BJ (cell line): ENCODE data around the gene NDUFA13. TPM values are rescaled to one million over a fixed set of nuclear protein-coding genes. Genes with fewer than 3 reads are reported as not detected.

ENCODE experiments used
- CTCF ChIA-PET: fragments of 350-600 bp; formaldehyde crosslinking; extraction: SDS; loops from one replicate; lab custom pipeline; 2021; ENCODE audit warnings: antibody characterized with exemption, inconsistent platforms; lab: Yijun Ruan, JAX
- POLR2A ChIA-PET: fragments of 300-600 bp; sonication (Branson Sonifier 250); formaldehyde crosslinking; extraction: SDS; loops from one replicate; lab custom pipeline; 2021; ENCODE audit warnings: antibody characterized with exemption; lab: Charles Lee
- DNase-seq: peaks from one replicate; pipeline ENCODE4 v3.0.0-alpha.2; 2011; ENCODE audit warnings: low read depth
- H3K27me3 ChIP-seq: 2 replicates; pipeline ENCODE4 v1.6.0; 2011; ENCODE audit warnings: low read length; ENCODE audit not compliant: control insufficient read depth, insufficient read depth
- H3K36me3 ChIP-seq: 2 replicates; pipeline ENCODE4 v1.5.1; 2011; ENCODE audit warnings: low read length; ENCODE audit not compliant: control insufficient read depth, insufficient read depth
- H3K4me3 ChIP-seq: 2 replicates; pipeline ENCODE4 v1.5.1; 2011; ENCODE audit warnings: low read depth, mild to moderate bottlenecking, control low read depth, low read length
- CTCF ChIP-seq: IDR thresholded peaks from 2 replicates; pipeline ENCODE4 v1.5.1; 2011; ENCODE audit warnings: low read depth, mild to moderate bottlenecking, control low read depth, inconsistent platforms, low read length, moderate library complexity; ENCODE audit not compliant: insufficient read depth
- polyA plus RNA-seq: library from polyadenylated mRNA; depleted of rRNA; stranded (reverse); fragments of >200 nt; gene quantifications from 2 replicates; pipeline ENCODE4 v1.2.3, GENCODE V29; 2011

NDUFA13 gene
- polyA plus RNA-seq, 1 experiment: 597 TPM

- DNase-seq: no peak
Measured at GRCh38 chr19:19545707-19546106, 29.7 kb downstream of the NDUFA13 start.

GRCh38 chr19:19546751-19547162, 30.7 kb downstream of the NDUFA13 start:
- CTCF ChIA-PET: no interaction called here
- TF ChIP-seq CTCF: no peak
- H3K36me3 ChIP-seq: no peaks in the 10 kb centered on the region
- no peak for DNase-seq
- no peak overlapping the region for H3K4me3 ChIP-seq
- POLR2A ChIA-PET: no interaction called here
- H3K27me3 ChIP-seq: no peaks in the 10 kb centered on the region; the same call in 1 of the 2 replicates

More at GRCh38 chr19:19545707-19546106, 29.7 kb downstream of the NDUFA13 start:
- H3K27me3 ChIP-seq: no peaks in the 10 kb centered on the region; the same call in 1 of the 2 replicates
- POLR2A ChIA-PET: no interaction called here
- no peak overlapping the region for H3K4me3 ChIP-seq
- no peak for TF ChIP-seq CTCF
- no peaks in the 10 kb centered on the region for H3K36me3 ChIP-seq
- CTCF ChIA-PET: no interaction called here

GRCh38 chr19:19547674-19548336, 31.8 kb downstream of the NDUFA13 start:
- Histone ChIP-seq H3K4me3 (no peak overlapping the region), H3K36me3 (no peaks in the 10 kb centered on the region), H3K27me3 (no peaks in the 10 kb centered on the region; the same call in 1 of the 2 replicates)
- no peak for TF ChIP-seq CTCF
- CTCF ChIA-PET: interaction anchor here (1.6 to 1.7 kb wide), 2 partner anchors 16 to 96 kb away, joined by 4 to 10 read pairs; partner anchors contain the start of gene GMIP
- POLR2A ChIA-PET: no interaction called here
- DNase-seq: no peak

- DNase-seq: no peak
- Histone ChIP-seq H3K36me3 (no peaks in the 10 kb centered on the region), H3K27me3 (no peaks in the 10 kb centered on the region; the same call in 1 of the 2 replicates), H3K4me3 (no peak overlapping the region)
- TF ChIP-seq CTCF: no peak
- ChIA-PET CTCF (interaction anchor here (1.7 to 8.0 kb wide), 2 partner anchors 19 to 95 kb away, joined by 4 to 103 read pairs; partner anchors contain the start of genes GMIP and YJEFN3), POLR2A (no interaction called here)
Measured at GRCh38 chr19:19548915-19549759, 33.1 kb downstream of the NDUFA13 start.
